Measurements from ENCODE around the gene TTC28.
"Not testable (repeated sequence)": the region's sequence is repeated elsewhere in the genome, so short reads cannot be mapped to it uniquely, and the experiment has no call there.

The TTC28 gene

DNA sequence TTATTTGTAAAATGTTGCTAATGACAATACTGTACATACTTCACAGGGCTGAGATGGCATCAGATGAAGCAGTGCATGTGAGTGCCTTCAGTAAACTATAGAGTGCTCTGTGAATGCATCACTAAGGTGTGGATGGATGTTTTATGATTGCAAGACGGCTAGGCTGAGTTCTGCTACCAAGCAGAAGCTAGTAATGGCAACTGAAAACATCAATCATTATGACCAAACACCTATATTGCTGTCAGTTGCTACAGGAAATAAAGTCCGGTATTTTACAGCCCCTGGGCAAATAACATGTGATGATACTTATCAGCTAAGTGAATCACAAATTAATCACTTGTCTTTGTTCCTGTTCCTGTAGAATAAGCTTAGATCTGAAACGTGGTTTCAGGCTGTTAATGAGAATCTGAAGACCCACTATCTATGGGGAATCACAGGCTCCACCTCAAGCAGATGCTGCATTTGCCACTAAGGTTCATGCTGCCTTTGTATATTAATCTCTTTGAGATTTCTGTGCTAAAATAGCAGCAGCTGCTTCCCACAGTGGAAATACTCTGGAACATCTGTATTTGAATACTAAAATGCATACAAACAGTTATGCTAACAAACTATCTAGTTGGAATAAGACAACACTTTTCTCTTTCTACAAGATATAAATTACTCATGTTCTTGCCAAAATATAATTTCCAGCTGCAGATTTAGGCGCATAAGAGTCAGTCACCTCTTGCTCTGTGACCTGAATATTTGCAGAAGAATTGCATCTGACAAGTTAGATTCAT lies 506.6 kb downstream of the TTC28 start:
- no peak for DNase-seq

DNA sequence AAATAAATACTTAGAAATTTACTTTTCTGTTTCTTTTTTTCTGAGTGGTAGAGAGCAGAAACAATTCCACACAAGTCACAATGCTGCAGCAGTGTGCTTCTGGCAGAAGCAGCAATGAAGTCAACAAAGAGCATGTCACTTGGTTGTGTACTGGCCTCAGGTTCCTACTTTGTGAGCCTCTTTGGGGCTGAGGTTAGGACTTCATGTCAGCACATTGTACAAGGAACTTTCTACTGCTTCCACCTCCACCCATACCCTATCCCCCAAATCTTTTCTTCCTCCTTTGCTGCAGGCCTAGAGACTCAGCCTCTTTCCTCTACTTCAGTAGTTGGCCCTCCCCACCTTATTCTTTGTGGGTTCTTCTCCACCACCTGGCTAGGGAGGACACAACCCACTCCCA lies 507.9 kb downstream of the TTC28 start:
- DNase-seq = no peak

DNA sequence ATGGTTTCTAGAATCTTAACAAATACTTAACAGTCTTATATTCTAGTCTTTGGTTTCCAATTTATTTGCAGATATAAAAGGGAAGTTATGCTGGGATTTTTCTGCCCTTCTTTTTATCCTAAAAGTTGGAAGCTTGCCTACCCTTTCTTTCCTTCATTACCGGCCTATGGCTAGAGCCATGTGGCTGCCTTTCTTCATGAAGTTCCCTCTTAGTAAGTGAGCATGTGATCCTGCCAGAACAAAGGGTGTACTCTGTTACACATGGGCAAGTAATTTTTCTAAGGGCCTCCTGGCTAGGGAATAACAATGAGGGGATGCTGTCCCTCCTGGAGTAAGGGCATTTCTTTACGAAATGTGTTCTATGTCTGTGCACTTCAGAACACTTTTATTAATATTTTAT lies 508.5 kb downstream of the TTC28 start:
- DNase-seq = no peak

DNA sequence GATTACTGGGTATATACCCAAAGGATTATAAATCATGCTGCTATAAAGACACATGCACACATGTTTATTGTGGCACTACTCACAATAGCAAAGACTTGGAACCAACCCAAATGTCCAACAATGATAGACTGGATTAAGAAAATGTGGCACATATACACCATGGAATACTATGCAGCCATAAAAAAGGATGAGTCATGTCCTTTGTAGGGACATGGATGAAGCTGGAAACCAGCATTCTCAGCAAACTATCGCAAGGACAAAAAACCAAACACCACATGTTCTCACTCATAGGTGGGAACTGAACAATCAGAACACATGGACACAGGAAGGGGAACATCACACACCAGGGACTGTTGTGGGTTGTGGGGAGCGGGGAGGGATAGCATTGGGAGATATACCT lies 510.3 kb downstream of the TTC28 start:
- not testable (repeated sequence) for DNase-seq

DNA sequence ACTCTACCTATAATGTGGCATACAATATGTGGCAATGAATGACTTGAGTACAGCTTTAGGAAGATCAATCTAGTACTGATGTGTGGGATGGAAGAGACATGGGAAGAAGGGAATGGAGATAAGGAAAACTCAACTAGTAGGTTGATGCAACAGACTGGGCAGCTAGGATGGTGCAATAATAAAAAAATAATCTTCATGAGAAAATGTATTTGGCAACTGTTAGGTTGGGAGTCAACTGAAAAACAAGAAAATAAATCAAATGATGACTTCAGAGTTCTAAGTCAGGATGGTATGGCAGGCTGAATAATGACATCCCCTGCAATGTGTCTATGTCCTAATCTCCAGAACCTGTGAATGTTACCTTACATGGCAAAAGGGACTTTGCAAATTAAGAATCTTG lies 523.8 kb downstream of the TTC28 start:
- no peak for DNase-seq

DNA sequence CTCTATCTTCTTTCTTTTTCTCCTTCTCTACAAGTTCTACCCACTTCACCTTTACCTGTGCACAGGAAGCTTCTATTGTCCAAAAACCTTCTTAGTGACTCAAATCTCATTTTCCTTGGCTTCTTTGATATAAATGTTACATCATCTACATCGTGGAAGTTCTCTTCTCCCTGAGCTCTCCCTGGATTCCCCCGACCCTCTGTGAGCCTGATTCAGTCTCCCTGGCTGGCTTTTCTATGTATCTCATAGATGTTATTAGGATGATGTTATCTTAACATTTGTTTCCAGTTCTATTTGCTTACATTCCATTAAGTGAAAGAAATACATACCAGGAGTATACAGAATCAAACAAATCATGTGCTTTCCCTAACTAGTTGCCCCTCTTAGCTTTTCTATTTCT lies 524.8 kb downstream of the TTC28 start:
- DNase-seq = no peak

DNA sequence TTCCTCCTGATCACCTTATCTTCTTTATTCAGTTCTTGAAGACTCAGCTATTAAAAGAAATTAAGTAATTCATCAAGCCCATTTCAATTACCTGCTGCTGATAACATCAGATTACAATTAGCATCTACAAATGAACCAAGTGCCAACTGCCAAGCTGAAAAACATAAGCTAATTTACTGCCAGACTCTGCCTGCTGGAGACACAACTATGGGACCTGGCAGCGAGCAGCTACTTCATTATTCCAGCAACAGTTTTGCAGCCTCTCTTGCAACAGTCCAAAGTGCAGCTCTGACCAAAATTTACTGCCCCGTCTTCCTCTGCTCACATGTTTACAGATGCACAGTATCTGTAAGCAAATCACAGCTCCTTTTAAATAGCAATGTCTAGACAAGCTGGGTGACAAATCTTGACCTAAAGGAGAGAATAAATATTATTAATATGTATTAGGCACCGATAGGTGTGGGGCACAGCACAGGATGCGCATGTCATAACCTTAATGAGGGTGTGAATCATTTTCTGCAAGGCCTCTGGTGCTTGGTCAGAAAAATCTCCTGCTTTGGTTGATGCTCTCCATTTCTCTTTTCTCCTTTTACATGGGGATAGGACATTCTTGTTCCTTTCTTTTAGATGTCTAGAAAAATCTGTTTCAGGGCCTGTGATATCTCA lies 528.4 kb downstream of the TTC28 start:
- DNase-seq = no peak

DNA sequence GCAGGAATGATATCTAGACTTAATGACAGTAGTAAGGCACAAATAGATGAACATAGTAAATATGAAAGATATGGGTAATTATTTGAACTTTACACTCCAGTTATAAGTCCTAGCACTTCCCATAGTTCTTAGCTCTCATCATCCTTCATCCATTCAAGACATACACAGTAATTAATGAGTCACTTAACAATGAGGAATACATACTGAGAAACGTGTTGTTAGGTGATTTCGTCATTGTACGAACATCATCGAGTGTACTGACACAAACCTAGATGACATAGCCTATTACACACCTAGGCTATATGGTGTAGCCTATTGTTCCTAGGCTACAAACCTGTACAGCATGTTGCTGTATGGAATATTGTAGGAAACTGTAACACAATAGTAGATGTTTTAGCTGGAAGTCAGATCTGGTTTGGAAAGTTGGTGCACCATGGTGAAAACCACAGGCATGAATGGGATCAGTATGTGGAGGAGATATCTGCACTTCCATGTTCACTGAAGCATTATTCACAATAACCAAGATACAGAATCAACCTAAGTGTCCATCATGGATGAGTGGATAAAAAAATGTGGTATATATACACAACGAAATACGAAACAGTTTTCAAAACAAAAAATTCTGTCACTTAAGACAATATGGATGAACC lies 530.7 kb downstream of the TTC28 start:
- DNase-seq = no peak

DNA sequence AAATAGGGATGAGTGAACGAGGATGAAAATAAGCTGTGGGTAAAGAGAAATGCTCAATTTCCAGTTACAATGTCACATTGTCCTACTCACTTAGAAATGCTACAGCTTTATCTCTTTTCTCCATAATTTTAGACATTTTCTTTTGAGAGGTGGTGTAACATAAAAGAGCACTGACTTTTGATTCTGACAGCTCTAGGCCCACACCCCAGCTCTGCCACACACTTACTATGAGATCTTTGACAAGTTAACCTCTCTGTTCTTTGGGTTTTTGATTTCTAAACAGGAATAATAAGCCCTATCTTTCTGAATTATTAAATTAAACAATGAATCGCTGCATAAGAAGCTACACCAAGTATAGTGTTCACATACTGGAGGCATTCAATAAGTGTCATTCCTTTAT lies 532.2 kb downstream of the TTC28 start:
- DNase-seq = no peak

DNA sequence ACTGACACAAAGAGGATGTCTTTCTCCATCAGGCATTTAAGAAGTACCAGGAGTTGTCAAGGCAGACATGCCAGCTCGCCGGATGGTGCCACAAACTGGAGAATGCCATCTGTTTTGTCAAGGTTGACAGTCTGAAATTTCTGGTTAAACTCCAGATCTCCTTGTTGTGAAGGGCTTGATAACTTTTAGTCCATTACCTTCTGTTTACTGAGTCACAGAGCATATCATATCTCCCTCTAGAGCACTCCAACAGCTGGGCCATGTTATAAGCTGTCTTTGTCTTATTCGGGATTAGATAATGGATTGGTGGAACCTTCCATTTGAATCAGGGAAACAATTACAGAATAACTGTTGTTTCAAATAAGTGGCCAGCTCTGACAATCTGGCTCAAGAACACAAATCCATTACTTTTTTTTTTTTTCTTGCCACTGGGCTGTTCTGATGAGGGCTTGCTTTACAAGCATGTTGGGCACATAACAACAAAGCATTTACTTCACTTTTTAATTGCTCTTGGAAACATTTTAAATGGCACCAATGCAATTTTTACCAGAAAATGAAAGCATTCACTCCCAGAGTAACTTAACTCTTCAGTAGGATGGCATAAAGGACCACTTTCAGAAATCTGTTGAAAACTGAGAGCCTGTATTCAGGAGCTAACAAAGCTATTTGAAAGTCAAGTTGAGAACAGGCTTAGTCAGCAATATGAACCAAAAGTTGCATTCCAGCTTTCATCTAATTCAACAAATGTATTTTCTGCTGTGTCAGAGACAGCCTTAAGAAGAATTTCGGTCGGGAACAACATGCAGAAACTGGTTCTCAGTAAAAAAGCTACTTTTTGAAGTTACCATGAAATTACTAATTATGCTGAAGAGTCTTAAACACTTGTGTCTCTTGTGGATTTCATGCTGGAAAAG lies 533.0 kb downstream of the TTC28 start:
- DNase-seq = no peak

DNA sequence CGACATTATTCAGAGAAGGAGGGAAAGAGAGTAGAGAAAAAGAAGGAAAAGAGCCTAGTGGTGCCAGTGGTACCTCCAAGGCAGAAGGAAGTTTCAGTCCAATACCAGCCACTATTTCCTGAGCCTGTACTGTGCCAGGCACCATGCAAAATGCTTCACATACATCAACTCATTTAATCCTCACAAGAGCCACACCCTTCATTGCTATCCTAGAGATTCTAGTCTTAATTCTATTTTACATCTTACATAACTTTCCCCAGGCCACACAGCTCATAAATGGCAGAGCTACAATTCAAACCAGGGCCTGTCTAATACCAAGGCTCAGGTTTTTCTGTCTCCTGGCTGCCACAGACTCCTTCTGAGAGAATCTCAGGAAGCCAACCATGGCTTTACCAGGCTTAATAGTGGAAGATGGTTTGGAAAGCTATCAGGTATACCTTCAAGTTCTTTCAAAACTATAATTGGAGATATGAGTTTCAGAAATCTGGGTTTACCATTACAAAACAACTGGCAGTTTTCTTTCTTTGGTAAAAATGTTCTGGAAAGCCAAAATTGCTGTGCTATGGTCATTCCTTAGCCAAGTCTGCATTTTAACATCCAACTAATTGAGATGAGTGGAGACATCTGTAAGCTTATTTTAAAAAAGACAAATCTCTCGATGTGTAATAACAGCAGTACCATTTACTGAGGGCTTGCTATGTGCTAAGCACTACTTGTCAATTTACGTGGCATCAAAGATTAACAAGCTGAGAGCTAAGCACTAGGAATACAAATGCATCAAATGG lies 535.5 kb downstream of the TTC28 start:
- no peak for DNase-seq

DNA sequence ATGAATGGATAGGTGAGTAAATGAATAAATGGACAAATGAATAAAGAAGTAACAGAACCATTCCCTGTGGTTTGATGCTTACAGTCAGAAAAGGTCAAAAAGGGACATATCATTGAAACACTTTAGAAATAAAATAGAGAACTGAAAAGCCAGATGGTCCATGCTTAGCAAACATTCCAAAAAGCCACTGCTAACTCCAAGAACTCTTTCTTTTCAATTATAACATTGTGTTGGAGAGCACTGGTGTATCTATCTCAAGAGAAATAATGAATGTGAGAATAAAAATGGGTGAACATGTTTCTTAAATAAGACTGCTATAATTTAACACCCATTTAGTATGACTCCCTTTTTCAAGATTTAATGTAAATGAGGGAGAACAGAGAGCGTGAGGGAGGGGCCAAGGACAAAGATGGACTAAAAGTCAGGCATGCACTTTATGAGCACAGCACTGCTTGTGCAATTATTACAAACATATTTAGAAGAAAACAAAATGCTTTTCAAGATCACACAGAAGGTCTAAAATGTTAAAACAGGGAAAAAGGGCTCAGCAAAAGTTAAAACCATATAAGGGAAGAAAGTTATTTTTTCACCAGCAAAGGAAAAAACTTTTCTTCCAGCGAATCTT lies 536.3 kb downstream of the TTC28 start:
- DNase-seq = no peak

DNA sequence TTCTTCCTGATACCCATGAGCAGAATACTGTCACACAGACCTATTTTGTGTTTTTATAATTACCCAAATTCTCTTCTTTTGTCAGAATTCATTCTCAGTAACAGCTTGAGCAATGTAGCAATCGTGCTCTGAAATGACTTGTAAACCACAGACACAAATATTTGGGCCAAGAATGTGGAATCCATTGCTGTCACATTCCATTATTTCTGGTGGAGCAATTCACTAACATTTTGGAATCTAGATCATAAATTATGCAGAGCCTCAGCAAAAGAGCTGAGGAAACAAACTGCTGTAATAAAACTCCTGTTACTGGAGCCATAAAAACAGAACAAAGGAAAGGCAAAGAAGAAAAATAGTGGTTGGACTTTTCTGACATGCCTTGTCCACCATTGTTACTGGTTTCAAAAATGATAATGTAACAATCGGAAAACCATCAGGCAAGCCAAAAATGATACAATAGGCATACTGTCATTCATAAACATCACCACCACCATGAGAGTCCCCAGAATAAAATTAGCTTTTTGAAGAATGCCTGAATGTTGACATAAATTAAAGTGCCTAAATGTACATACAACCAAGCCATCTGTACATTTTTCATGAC lies 537.2 kb downstream of the TTC28 start:
- DNase-seq = no peak

DNA sequence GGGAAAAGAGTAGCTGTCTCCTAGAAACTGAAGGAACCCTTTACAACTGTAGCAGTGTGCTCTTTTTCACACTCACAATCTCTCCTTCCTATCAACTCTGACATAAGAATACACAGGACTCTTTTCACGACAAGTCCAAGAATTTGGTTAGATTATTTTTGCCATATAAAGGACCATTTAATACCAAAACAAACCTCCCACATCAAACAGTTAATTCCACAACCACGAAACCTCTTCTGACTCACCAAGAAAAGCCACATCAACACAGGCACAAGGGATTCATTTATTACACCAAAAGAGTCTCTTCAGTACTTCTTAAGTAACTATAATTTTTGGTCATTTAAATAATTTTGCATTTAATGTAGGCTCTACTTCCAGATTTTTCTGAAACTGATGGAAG lies 538.0 kb downstream of the TTC28 start:
- DNase-seq = no peak

DNA sequence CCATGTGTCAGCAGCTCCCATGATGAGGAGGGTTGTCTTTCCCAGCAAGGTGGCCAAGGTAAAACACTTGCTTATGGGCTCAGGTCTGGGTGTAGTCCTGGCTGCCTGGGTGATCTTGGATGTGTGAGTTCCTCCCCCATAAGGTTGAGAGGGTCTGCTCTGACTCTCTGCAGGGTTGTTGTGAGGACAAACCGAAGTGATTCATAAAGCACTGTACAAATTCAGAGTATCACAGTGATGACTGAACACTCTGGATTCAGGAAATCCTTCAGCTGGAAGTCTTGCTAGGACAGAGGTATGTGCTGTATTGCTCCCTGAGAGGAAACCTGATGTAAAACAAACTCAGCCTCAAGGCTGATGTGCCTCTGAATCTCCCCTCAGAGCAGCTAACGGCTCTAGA lies 539.7 kb downstream of the TTC28 start:
- DNase-seq = no peak

DNA sequence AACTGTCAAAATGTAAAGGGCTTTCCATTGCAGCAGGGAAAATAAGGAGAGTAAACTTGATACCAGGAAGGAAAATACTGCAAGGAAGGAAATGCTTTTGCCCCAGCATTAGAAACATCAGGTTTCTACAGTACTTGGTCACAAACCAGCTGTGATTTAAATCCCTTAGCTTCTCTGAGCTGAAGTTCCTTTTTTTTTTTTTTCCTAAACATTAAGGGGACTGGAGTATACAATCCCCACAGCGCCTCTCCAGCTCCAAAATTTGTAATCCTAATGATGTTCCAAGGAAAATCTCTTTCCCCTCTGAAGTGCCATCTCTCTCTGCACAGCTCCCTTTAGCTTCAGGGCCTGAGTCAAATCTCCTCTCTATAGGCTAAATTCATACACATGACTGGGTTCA lies 540.1 kb downstream of the TTC28 start:
- no peak for DNase-seq

DNA sequence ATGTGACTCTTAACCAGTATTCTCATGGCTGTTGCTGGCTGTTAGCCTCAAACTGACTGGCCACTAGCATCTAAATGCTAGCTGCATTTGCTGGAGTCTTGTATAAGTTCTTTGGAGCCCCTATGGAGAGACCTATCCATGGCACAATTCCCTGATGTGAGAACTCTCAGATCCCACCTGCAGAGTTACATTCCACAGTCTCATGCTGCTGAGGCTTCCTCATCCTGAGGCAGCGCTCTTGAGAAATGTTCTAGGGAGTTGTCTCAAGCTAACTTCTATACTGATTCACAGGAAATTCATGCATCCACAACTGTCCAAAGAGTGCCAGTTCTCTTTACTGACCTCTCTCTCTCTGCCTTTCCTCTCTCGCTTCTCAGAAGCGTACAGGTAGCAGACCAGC lies 542.6 kb downstream of the TTC28 start:
- DNase-seq = no peak

DNA sequence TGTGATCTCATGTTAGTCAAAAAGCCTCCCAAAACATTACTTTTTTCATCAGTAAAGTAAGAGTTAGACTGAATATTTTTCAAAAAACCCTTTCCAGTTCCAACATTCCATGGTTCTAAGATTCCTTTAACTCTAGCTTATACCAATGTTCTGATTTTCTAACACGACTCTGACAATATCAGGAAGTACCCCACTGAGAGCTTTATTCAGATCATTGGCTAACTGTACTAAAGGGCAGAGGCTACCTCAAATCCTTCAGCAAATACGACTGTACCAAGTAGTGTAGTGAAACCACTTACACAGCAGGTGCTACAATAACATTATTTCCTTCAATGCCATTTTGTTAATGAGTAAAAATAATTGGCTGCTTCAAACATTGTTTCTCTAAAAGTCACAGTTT lies 547.2 kb downstream of the TTC28 start:
- no peak for DNase-seq

DNA sequence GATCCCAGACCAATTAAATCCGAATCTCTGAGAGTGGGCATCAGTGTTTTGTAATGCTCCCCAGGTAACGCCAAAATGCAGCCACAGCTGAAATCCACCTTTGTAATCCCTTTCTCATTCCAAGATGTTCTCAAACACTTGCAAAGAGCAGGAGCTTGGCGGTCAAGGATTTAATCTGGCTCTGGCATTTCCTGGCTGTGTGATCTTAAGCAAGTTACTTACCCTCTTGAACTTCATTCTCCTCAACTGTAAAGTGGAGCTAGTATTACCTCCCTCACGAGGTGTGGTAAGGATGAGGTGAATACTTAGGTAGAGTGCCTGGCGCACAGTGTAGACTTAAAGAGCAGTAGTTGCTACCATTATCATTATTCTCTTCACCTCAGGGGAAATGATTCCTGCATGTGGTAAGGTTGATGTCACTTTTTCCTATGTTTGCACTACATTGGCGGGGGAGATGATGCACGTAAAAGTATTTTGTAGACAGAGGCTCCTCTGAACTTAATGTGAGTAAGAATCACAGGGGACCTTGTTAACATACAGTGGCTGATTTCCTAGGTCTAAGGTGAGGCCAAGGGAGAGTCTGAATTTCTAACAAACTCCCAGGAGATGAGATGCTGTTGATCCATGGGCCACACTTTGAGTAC lies 550.2 kb downstream of the TTC28 start:
- DNase-seq = no peak

DNA sequence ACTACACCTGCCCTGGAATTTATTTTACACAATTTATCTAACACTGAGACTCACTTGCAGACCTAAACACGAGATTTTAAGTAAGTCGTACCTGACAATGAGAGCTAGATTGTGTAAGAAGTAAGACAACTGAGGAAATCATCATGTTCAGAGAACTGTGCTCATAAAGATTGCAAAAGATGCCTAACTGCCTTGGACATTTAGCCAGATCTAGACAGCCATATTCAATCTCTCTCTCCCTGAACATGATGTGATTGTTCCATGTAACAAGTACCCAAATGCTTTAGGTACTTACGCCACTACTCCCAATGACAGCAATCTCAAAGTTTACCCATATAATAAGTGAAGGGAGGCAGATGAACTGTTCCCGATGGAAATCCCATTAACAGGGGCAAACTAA lies 550.8 kb downstream of the TTC28 start:
- no peak for DNase-seq

DNA sequence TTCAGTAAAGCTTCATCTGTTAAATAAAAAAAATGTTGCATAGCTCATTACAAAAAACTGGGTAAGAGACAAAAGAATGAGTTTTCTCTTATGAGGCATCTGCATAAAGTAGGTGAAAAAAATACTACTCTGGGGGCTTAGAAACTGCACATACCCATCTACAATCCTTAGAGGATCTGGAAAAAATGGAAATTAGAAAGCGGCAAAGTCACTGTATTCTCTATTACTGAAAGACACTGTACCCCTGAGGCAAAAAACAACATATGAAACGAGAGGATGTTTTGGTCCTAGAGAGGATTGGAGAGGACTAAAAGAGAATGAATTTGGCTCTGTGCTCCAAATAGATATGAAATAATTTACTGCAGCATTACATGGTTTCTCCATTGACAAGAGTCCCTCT lies 553.8 kb downstream of the TTC28 start:
- no peak for DNase-seq
